Epithelial cell of esophagus (primary cell): Measurements from ENCODE around the gene SMAD3.

Source experiments
- DNase-seq: peaks from one replicate; pipeline ENCODE4 v3.0.0; 2010; ENCODE audit warnings: low read depth
- H3K4me3 ChIP-seq: 2 replicates; pipeline ENCODE4 v1.5.1; 2011; ENCODE audit warnings: mild to moderate bottlenecking, low read length, control low read depth
- TF ChIP-seq, protein P1 (sequence below): IDR thresholded peaks from 2 replicates; pipeline ENCODE4 v1.5.1; 2011; ENCODE audit warnings: low read depth, mild to moderate bottlenecking, low read length, control low read depth, inconsistent platforms; ENCODE audit not compliant: insufficient read depth; ENCODE audit errors: missing control alignments

SMAD3 gene

DNA sequence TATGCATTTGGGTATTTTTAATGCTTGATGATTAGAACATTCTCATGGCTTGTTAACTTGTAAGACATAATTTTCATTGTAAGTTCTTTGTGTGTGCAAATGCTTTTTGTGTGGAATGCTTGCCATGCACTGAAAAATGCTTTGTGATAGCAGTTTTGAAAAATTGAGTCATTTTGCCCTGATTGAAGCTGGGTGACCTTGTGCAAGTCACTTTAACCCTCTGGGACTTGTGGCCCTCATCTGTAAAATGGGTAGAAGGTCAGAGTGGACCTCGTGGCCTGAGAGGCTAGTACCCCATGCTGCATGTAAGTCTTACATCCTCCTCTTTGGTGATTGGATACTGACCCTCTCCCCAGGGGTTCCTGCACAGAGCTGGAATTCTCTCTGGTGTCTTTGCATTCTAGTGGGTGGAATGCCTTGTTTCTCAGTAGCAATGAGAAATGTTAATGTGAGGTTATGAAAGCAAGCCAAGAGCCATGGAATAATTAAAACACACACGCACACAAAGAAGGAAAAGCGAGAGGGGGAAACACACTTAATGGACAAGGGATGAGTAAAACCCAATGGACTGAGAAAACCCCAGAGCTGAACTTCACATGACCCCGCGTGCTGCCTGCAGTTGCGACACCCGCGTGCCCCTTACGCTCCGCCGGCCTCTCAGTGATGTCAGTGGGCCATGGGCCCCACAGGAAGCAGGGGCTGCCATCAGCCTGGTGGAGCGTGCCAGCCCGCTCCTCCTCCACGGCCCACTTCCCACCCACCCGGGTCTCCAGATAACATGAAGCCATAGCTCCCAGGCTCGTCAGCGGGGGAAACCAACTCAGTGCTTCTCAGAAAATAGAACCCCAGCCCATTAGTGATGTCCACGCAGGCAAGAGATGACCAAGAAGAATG, 44.0 kb downstream of the SMAD3 start:
- H3K4me3 ChIP-seq, result no peak overlapping the region
- TF ChIP-seq, protein P1, sequence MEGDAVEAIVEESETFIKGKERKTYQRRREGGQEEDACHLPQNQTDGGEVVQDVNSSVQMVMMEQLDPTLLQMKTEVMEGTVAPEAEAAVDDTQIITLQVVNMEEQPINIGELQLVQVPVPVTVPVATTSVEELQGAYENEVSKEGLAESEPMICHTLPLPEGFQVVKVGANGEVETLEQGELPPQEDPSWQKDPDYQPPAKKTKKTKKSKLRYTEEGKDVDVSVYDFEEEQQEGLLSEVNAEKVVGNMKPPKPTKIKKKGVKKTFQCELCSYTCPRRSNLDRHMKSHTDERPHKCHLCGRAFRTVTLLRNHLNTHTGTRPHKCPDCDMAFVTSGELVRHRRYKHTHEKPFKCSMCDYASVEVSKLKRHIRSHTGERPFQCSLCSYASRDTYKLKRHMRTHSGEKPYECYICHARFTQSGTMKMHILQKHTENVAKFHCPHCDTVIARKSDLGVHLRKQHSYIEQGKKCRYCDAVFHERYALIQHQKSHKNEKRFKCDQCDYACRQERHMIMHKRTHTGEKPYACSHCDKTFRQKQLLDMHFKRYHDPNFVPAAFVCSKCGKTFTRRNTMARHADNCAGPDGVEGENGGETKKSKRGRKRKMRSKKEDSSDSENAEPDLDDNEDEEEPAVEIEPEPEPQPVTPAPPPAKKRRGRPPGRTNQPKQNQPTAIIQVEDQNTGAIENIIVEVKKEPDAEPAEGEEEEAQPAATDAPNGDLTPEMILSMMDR, result no peak
- DNase-seq, result no peak

DNA sequence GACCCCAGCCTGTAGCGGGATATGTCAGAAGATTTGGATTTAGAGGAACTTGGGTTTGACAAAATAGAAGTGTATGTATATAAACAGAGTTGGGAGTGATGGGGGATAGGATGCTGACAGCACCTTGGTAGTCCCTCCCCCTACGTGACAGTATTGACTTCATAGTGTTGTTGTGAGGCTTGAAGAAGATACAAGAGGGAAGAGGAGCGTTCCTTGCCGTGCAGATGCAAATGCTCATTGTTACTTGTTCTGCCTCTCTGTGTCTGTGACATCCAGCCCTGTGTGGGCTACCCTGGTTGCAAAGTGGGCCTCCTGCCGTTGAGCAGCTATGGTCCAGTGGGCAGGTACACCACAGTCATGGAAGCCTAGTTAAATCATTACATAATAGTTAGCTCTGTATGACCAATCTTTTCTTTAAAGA, 45.0 kb downstream of the SMAD3 start:
- H3K4me3 ChIP-seq, result no peak overlapping the region
- no peak for DNase-seq
- TF ChIP-seq, protein P1, result no peak

DNA sequence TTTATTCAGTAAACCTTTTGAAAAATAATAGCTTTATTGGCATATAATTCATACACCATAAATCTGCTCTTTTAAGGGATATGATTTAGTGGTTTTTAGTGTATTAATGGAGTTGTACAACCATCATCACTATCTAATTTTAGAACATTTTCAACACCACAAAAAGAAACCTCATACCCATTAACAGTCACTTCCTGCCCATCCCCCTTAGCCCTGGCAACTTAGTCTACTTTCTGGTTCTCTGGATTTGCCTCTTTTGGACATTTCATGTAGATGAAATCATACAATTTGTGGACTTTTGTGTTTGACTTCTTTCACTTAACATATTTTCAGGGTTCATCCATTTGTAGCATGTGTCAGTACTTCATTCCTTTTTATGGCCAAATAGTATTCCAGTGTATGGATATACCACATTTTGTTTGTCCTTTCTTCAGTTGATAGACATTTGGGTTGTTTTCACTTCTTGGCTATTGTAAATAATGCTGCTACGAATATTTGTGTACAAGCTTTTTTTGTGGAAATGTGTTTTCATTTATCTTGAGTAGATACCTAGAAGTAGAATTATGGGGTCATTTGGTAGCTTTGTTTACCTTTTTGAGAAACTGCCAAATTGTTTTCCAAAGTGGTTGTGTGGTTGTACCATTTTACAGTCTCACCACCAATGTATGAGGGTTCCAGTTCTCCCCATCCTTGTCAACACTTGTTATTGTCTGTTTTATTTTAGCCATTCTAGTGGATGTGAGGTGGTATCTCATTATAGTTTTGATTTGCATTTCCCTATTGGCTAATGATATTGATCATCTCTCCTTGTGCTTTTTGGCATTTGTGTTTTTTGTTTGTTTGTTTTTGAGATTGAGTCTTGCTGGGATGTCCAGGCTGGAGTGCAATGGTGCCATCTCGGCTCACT, 45.8 kb downstream of the SMAD3 start:
- H3K4me3 ChIP-seq, result no peak overlapping the region
- no peak for DNase-seq
- TF ChIP-seq, protein P1, result no peak

DNA sequence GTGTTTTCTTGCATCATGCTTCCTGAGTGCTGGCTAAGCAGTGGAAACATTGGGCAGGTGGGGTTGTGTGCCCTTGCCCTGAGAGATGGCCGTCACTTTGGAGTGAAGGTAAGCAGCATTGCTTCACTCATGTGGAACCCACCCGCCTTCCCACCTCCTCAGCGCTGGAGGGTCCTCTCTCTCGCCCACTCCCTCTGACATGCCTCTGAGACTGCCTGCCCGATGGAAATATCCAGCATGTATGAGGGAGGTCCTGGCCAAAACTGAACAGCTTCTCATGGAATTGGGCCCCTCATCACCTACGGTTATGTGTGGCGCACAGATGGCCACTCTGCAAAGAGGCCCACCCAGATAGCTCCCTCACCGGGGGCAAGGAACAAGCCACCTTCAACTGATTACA, 48.6 kb downstream of the SMAD3 start:
- no peak overlapping the region for H3K4me3 ChIP-seq
- TF ChIP-seq, protein P1, result no peak
- DNase-seq, result no peak

DNA sequence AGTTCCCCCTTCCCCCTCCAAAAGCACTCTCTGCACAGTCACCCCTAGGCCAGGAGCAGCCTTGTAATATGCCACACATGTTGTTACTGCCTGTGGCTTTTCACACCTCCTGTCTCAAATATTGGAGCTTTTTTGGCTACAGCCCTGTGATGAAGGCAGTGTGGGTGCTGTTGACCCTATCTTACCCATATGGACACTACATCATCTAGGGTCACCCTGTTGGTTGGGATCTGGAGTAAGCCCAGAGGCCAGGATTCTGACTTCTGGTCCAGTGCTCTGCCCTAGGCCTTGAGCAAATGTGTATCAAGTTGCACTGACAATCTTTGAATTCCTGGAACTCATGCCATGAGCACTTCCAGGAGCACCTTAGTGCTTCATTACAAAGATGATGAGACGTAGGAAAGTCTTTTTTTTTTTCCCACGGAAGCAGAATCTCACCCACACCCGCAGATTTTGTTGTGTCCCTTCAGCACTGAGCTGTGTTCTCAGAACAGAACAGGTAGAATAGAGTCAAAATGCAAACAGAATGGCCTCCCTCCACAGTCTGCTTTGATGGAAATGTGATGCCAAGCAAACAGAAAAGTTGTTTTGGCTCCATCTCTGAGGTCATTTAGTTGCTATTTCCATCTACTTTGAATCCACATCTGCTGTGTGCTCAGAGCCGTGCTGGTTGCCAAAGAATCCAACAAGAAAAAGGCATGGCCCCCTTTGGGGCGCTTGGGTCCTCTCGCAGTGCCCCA, 49.6 kb downstream of the SMAD3 start:
- TF ChIP-seq, protein P1, result no peak
- H3K4me3 ChIP-seq, result no peak overlapping the region
- DNase-seq, result no peak

DNA sequence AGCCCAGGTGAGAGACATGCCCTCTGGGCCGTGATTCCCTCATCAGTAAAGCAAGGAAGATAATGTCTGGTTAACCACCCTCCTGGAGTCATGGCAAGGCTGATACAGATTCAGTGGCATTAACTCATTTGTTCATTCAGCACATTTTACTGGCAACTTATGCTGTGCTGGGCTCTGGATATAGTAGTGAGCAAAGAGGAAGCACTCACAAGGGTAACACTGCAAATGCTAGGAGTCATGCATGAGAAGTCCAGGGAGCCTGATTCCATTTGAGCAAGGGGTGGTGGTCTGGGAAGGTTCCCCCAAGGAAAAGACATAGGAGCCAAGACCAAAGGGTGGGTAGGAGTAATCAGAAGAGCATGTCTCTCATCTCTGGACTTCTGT, 50.2 kb downstream of the SMAD3 start:
- H3K4me3 ChIP-seq, result no peak overlapping the region
- no peak for DNase-seq
- TF ChIP-seq, protein P1, result no peak
